HL-60 (cell line): ENCODE data around the gene IL20RA.

ENCODE experiments used
- GABPA ChIP-seq: IDR thresholded peaks from 2 replicates; pipeline ENCODE4 v1.6.1; 2012; ENCODE audit warnings: low read depth
- POLR2AphosphoS5 ChIP-seq: IDR thresholded peaks from 2 replicates; pipeline ENCODE4 v1.6.1; 2012; ENCODE audit warnings: low read depth
- SPI1 ChIP-seq: IDR thresholded peaks from 2 replicates; pipeline ENCODE4 v1.6.1; 2012; ENCODE audit warnings: low read depth, mild to moderate bottlenecking, borderline replicate concordance
- TF ChIP-seq, protein P1 (sequence below): IDR thresholded peaks from one replicate; pipeline ENCODE4 v1.5.1; 2011; ENCODE audit warnings: low read length, control low read depth, inconsistent platforms; ENCODE audit not compliant: insufficient read depth

DNA sequence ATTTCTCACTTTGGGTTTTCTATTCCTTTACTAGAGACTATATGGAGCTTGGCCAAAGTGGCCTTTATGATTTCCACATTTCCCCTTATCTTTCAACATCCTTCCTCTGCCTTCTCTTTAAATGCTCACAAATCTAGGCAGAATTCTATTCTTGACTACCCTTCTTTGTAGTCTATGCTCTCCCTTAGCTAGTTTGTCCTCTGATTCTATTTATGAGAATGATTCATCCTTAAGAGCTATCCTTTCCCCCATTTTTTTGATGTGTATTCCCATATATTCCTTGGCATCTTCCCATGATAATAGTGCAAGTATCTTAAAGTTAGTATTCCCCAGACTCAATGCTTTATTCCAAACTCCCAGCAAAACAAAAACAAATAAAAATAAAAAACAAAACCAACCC lies 53.1 kb downstream of the IL20RA start:
- TF ChIP-seq, protein P1, sequence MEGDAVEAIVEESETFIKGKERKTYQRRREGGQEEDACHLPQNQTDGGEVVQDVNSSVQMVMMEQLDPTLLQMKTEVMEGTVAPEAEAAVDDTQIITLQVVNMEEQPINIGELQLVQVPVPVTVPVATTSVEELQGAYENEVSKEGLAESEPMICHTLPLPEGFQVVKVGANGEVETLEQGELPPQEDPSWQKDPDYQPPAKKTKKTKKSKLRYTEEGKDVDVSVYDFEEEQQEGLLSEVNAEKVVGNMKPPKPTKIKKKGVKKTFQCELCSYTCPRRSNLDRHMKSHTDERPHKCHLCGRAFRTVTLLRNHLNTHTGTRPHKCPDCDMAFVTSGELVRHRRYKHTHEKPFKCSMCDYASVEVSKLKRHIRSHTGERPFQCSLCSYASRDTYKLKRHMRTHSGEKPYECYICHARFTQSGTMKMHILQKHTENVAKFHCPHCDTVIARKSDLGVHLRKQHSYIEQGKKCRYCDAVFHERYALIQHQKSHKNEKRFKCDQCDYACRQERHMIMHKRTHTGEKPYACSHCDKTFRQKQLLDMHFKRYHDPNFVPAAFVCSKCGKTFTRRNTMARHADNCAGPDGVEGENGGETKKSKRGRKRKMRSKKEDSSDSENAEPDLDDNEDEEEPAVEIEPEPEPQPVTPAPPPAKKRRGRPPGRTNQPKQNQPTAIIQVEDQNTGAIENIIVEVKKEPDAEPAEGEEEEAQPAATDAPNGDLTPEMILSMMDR: no peak
- TF ChIP-seq POLR2AphosphoS5: no peak
- no peak for TF ChIP-seq SPI1
- no peak for TF ChIP-seq GABPA
